Hippocampal formation (tissue), 2 donors: Measurements from ENCODE around the gene C3orf20.
"Not testable (repeated sequence)": the region's sequence is repeated elsewhere in the genome, so short reads cannot be mapped to it uniquely, and the experiment has no call there.

Experiments used
- DNase-seq, 2 donors: peaks; one replicate each; lab custom pipeline; 2025; lab: John Stamatoyannopoulos, UW

C3orf20 gene

DNA sequence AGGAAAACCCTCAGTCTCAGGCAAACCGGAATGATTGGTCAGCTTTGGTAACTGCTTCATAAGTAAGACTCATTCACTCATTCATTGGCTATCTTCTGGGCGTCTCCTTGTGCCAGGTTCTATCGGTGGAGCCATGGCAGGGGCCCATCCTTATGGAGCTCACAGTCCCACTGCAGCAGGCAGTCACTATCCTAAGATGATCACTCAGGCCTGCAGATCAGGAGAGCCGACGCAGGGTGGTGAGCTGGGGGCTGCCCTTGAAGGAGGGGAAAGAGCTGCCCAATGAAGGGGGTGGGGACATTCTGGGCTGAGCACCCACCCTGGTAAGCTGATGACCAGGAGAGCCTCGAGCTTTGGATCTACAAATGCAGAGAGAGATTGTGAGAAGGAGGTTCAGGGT is 123.3 kb downstream of the C3orf20 start:
- no peak for DNase-seq

DNA sequence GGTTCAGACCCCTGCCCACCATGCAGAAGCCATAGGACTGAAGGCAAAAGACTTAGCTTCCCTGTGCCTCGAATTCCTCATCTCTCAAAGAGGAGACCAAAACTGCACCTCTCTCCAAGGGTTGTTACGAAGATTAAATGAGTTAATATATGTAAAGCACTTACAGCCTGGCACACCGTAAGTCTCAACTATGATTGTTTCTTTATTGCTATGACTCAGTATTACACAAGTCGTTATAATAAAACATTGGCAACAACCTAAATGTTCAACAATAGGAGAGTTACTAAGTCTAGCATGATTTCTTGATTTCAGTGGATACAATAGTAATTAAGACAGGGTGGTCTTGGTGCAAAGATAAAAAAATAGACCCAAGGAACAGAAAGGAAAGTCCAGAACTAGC is 124.2 kb downstream of the C3orf20 start:
- DNase-seq = no peak

DNA sequence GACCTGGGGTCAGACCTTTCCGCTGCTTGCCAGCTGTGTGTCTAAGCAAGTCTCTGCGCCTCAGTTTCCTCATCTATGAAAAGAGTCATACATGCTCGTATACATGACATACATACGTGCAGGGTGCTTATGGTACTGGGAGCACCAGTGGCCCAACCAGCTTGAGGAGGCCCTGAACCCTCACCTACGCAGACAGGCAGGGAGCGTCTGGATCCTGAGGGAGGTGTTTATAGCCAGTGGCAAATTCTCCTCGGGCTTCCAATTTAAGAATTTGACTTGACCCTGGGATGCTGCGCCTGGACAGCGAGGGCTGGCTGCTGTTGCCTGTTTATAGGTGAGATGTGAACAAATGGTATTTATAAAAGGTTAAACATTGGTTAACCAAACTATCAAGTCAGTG is 126.1 kb downstream of the C3orf20 start:
- no peak for DNase-seq

DNA sequence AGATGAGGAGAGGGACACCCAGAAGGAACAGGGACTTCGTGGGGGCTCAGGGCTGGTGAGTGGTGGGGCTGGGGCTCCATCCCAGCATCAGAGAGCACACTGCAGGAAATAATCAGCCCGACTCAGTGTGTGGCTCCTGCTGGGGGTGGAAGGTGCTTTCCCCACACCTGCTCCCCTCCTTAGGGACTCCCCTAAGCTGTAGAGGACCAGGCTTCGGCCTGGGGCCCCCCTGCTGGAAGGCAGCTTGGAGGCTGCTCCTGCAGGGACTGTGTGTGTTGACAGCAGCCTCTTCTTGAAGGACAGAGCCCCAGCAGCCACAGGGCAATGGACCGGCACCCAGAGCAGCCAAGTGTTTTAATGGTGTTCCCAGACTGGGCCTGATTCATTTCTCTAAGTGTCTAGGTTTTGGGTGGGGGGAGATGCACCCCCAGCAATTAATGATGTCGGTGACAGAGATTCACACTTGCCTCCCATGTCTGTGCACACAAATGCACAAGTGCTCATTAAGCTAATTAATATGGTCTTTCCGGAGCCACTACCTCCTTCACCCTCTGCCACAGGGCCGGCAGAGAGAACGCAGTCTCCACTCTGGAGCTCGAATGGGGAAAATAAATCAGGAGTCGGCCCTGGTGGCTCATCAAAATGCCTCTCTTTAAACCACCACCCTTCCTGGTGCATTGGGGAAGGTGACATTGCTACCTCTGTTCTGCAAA is 126.9 kb downstream of the C3orf20 start:
- no peak for DNase-seq

DNA sequence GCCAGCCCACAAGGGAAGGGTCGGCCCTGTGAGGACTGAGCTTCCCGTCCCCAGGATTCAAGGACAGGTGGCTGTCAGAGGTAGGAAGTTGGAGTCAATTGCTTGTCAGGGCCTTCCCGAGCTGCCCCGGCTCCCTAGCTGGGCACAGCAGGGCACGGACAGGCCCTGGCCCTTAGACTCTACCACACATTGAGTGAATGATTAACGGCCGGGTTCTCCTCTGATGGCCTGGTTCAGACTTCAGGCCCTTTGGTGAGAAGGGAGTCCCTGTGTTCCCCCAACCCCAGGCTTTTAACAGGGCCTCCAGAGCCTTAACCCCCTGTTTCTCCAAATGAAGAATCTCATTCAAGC is 127.4 kb downstream of the C3orf20 start:
- no peak for DNase-seq

DNA sequence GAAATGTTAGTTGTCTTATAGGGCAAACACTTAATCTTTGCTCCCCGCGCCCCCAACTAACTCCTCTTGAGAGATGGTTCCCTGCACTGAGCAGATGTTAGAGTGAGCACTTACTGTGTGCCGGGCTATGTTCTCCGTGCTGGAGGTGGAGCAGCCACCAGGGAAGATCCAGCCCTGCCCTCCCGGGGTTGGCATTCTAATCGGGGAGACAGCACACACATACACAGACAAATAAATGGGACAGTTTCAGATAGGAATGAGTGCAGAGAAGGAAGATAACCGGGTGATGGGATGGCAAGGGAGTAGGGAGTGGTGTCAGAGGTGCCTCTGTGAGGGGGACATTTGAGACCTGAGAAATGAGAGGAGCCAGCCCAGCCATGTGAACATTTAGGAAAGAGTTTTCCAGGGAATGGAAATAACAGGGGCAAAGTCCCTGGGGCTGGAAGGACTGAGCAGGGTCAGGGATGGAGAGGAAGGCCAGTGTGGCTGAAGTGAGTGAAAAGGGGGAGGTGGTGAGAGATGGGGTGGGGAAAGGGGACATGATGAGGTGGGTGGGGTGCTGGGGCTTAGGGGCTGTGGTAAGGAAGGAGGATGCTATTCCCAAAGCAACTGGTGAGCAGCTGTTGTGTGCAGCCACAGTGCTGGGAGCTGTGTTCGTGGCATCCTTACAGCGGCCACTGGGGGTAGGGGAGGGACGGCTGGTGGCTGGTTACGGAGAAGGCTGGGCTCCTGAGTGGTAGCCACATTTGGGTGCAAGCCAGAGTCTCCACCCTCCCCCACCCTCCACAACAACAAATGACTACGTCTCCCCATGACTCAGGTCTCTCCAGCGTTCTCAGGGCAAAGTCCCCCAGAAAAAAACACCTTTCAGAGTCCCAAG is 128.4 kb downstream of the C3orf20 start:
- DNase-seq = no peak

DNA sequence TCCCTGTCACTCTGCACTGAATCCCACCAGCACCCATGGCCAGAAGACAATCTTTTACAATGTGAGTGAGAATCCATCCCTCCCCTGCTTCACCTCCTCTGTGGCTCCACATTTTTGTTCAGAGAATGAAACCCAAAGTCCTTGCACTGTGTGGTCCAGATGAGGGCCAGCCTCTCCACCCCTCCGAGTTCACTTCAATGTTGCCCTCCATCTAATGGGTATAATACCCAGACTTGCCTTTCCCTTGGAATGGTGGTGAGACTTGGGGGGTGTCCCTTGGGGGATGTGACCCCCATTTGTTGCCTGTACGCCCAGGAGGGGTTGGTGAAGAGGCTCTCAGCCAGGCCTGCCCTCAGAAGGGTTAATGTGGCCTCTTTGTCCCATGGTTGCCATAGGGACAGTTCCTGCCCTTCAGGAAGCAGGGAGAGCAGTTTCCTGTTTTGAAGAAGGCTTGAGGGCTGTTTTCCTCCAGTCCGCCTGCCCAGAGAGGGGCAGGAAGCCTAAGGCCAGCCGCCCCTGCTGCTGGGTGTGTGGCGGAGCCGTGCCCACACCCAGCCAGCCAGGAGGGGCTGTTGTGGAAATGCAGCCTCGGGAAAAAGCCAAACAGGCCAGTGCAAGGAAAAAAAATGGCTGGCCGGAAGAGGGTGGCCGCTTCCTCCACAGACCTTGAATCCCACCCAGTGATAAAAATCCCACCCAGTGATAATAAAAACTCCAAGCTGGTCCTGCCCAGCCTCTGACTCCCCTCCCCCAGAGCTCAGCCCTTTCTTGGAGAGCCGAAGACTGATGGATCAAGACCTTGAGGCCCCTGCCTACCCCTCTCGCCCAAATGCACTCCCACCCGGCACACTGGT is 129.3 kb downstream of the C3orf20 start:
- no peak for DNase-seq

DNA sequence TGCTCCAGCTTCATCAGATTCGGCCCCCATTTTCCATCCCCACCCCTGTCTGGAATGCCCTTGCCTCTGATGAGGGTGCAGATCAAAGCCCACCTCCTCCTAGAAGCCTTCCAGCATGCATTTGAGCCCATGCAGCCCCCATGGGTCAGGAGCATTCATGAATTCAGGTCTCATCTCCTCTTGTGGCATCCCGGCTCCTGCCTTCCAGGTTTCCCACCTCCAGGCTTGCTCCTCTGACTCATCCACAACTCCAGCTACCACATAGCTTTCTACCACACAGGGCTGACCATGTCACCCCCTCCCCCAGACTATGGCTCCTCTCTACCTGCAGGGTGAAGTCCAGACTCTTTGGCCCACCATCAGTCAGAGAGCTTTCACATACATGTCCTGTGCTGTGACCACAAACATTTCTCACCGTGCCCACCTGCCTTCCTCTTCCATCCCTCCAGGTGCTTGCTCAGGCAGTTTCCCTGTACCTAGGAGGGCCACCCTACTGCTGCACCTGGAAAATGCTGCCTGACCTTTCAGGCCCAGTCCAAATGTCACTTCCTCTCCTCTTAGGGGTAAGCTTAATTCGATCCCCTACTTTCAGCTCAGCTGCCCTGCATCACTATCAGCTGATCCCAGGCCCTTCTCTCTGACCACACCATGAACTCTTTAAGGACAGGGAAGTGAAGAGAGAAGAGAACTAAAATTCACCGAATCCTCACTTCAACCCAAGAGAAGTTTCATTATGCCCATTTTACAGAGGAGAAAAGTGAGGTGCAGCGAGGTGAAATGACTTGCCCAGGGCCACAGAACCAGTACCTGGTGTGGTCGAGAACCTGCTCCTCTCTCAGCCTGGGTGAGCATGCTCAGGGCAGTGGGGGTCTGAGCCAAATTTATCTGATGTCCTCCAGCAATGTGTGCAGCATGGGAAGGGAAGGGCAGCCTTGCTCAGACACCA is 130.2 kb downstream of the C3orf20 start:
- DNase-seq = no peak

DNA sequence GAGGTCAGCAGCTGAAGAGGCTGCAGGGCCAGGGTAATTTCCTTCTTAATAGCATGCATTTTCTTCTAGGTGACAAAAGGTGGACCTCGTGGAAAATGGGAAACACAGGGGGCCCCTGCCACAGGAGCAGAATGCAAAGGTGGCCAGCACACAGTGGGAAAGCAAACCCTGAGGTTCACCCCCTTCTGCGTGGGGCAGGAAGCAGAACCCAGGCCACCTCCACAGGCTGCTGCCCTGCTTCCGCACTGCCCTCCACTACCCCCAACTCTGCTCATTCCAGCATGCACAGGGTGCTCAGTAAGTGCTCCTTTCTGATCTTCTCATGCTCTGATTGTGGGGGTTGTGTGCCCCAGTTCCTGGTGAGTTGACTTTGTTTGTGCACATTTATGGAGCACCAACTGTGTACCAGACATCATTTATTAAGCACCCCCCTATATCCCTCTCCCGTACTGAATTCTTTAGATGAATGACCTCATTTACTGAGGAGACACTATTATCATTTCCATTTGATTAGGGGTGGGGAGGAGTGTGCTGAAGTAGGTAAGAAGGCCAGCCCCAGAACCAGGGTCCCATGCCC is 131.1 kb downstream of the C3orf20 start:
- no peak for DNase-seq

DNA sequence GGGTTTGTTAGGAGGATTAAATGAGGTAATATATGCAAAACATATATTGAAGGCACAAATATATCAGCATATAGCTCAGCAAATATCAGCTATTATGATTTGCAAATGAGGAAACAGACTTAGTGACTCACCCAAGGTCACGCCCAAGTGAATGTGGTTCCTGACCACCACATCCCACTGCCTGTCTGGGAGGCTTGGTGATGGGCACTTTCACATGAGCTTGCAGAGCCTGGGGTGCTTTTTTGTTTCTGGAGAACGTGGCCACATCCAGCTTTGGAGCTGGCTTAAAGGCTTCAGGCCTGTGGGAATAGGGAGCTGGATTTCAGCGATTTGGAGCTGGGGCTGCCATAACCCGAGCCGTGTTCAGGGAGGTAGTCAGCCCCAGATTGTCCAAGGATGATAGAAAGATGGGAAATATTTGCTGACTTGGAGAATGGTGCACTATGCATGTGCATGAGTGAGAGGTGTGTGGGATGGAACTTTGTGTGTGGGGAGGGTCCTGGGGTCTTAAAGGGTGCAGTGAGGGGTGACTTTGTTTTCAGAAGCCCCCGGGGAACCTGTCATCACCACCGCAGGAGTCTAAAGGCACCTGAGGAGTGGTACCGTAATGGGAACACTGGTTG is 131.8 kb downstream of the C3orf20 start:
- DNase-seq = no peak

DNA sequence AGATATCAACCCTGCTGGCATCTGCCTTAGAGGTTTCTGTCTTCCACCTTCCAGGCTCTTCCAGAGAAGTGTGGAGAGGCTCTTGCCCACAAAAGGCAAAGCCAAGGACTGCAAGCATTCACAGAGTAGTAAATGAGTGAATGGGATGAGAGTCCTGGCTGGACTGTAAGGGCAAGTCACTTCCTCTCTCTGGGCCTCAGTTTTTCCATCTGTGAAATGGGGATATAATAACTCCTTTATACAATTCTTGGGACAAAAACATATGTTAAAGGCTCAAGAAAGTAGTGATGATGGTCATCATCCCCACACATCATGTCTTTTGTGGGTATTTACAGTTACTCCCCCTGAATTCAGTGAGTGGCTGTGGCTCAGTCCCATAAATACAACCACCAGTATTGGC is 133.1 kb downstream of the C3orf20 start:
- no peak for DNase-seq

DNA sequence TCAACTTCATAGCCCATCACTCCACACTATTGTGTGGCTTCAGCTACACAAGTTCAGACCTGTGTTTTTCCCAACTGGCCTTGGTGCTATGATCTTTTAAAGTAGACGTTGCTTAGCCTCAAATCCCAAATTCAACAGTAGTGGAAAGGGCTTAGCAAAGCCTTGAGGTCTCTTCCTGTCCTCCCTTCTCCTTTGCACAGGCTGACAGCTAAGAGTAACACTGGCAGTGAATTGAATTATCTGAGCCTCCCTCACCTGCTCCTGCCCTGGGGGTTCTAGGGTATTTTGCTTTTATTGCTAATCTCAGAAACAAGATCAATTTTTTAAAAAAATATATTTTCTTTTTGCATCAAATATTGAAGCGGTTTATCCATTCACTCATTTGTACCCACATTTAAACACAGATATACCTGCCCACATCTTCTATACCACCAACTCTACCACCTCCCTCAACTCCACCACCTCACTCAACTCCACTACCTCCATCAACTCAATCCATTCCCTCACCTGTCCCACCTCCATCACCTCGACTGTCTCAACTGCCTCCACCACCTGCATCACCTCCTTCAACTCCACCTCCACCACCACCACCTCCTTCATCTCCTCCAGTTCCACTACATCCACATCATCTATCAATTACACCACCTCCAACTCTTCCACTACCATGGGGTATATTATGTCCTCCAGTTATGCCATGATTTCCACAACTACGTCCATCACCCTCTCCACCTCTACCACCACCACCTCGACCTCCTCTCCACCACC is 133.7 kb downstream of the C3orf20 start:
- DNase-seq = no peak

DNA sequence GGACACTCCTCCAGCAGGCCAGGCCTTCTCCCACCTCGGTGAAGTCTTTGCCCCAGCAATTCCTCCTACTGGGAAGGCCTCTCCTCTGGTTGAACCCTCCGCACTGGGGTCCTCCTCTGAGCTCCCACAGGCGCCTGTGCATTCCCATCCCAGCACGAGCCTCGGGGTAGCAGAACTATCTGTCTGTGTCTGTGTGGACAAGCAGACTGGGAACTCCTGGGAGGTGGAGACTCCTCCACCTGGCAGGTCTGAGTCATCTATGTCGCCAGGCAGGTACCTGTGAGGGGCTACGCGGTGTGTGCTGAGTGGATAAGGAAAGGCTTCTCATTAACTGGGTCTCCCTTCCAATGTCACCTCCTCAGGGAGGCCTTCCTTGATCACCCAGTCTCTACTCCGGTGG is 134.7 kb downstream of the C3orf20 start:
- not testable (repeated sequence) for DNase-seq

DNA sequence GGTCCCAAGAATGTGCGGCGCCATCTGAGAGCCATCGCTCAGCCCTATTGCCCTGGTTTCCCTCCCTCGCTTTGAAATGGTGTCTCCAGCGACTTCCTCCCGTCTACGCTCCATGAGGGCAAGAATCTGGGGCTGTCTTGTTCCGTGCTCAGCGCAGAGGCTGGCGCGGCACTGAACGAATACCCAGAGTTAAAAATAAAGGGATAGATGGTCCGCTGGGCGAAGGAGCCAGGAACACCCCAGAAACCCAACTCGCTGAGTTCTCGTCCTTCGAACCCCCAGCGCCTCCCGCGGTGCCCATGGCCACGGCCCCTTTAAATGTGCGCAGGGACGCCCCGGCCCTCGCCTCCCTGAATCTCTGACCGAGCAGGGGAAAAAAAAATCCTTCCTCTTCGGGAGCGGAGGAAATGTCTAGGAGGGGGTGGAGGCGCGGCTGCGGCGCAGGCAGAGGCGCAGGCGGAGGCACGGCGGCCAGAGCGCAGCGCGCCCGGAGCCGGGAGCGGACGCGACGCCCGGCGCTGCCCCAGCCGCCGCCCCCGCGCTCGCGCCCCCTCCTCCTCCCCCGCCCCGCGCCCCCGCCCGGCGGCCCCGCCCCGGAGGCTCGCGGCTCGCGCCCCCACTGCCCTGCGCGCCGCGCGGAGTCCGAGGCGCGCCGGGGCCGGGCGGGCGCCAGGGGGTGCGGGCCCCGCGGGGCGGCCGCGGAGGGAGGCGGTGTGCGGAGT is 135.3 kb downstream of the C3orf20 start:
- DNase-seq = no peak

DNA sequence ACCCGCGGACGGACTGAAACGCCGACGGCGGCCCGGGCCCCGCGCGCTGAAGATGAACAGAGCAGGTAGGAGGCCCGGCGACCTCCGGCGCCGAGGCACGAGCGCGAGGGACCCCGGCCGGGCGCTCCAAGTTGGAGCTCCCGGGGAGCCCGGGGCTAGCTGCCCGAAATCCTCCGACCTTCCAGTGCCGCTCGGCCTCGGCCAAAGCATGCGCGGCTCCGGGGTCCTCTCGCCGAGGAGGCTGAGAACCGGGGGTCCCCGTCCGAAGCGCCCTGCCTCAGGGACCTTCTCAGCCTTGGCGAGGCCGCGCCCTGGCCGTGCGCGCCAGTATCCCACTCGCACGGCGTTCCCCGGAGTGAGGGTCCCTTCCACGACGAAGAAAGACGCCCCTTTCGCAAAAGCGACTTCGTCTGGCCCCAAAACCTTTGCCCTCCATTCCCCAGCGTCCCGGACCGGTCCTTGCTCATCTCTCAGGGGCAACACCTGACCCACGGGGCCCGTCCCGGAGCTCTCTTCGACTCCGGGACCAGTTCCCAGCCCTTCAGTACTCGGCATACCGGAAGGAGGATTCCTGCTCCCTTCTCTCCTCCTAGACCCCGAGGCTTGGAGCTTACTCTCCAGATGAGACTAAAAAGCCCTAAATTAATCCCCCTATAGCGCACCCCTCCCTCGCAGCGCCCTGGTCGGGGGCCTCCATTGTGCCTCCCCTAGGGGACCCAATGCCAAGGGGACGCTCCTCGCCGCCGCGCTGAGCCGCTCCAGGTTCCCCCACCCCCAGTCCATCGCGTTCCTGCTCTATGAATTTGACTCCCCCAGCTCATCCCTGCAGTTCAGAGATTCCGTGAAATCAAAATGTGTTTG is 136.1 kb downstream of the C3orf20 start:
- DNase-seq = no peak

DNA sequence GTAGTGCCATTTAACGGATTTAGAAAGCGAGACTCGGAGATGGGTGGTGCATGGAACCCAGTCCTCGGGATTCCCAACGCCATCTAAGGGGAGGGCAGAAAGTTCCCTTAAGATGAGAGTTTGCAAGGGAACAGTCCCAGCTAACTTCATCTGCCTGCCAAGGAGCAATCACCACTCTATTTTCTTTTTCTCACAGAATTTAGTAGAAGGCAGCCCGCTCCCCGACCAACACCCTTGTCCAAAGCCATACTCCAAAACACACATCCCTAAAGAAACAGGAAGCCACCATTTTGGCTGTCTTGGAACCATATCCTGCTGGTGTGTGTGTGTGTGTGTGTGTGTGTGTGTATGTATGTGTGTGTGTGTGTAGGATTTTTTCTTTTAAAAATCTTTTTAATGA is 136.7 kb downstream of the C3orf20 start:
- DNase-seq = no peak

DNA sequence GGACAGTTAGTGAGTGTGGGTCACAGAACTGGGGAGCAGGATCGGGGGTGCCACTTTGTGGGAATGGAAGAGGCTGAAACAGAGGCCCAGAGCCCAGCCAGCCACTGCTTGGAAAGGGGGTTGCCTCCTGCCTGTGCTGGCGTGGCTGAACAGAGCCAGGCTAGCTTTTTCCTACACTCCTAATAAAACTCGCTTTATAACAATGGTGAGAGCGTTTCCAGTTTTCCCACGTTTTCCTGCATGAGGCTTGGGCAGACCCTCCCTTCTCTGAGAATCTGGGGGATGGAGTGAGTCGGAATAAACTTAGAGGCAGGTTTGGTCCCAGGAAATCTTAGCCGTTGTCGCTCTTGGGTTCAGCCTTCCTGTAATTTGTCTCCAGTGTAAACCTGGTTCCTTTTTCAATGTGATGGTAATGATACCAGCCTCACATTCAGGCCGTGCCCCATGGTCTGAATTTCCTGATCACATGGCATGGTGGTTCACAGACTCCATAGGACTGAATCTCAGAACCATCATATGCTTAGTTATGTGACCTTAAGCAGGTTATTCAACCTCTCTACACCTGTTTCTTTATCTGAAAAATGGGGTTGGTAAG is 137.4 kb downstream of the C3orf20 start:
- no peak for DNase-seq

DNA sequence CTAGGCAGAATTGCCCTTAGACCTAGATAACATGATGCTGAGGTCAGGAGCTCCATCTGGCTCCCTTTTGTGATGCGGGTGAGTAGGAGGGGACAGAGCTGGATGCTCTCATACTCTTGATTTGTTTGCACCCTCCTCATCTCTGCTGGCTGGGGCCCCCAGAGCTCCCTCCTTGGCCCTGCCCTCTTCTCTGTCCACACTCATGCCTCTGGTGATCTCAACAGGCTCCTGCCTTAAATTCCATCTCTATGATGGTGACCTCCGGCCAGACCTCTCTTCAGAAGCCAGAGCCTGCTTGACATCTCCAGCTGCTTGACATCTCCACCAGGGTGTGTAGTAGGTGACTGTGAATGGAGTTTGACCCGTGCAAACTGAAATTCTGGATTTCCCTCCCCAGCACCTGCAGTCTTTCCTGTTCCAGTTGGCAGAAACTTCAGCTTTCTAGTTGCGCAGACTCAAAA is 139.5 kb downstream of the C3orf20 start:
- DNase-seq = no peak
